H9 (cell line): ENCODE results near the gene FBXO21. TPM values are rescaled to one million over a fixed set of nuclear protein-coding genes. Genes with fewer than 3 reads are reported as not detected.

Experiments
- DNase-seq: peaks from one replicate; pipeline ENCODE4 v3.0.0-alpha.2; 2017
- H2AFZ ChIP-seq: one replicate; pipeline ENCODE4 v1.6.1; 2013; ENCODE audit warnings: mild to moderate bottlenecking, low read length, control low read depth, moderate library complexity
- H2AK5ac ChIP-seq: 2 replicates; pipeline ENCODE4 v1.6.1; 2013; ENCODE audit warnings: low read length, control low read depth, mixed read lengths; ENCODE audit not compliant: insufficient read length
- H2BK120ac ChIP-seq: one replicate; pipeline ENCODE4 v1.6.1; 2013; ENCODE audit warnings: low read depth, mild to moderate bottlenecking, low read length, control low read depth, inconsistent platforms; ENCODE audit not compliant: poor library complexity, severe bottlenecking
- H2BK12ac ChIP-seq: 2 replicates; pipeline ENCODE4 v1.6.1; 2013; ENCODE audit warnings: low read length, control low read depth, mixed read lengths, low read depth; ENCODE audit not compliant: insufficient read length
- H2BK15ac ChIP-seq: 2 replicates; pipeline ENCODE4 v1.6.1; 2013; ENCODE audit warnings: low read depth, low read length, control low read depth
- H2BK20ac ChIP-seq: one replicate; pipeline ENCODE4 v1.6.1; 2013; ENCODE audit warnings: low read depth, mild to moderate bottlenecking, low read length, control low read depth, inconsistent platforms; ENCODE audit not compliant: poor library complexity, severe bottlenecking
- H2BK5ac ChIP-seq: 2 replicates; pipeline ENCODE4 v1.6.1; 2013; ENCODE audit warnings: low read length, control low read depth, mixed read lengths; ENCODE audit not compliant: insufficient read length
- H3K14ac ChIP-seq: 2 replicates; pipeline ENCODE4 v1.6.1; 2013; ENCODE audit warnings: low read length, control low read depth; ENCODE audit not compliant: insufficient read depth
- H3K18ac ChIP-seq: 2 replicates; pipeline ENCODE4 v1.6.1; 2013; ENCODE audit warnings: low read depth, mild to moderate bottlenecking, mixed read lengths, low read length, control low read depth; ENCODE audit not compliant: insufficient read length
- H3K23ac ChIP-seq: 2 replicates; pipeline ENCODE4 v1.6.1; 2013; ENCODE audit warnings: low read length, control low read depth, mixed read lengths, low read depth; ENCODE audit not compliant: insufficient read length
- H3K23me2 ChIP-seq: 2 replicates; pipeline ENCODE4 v1.6.1; 2013; ENCODE audit warnings: low read depth, mild to moderate bottlenecking, mixed read lengths, low read length, control low read depth; ENCODE audit not compliant: insufficient read length, poor library complexity, severe bottlenecking
- H3K27ac ChIP-seq: 2 replicates; pipeline ENCODE4 v1.5.1; 2013; ENCODE audit warnings: low read length, control low read depth, mixed read lengths, low read depth; ENCODE audit not compliant: insufficient read length
- H3K27me3 ChIP-seq: 2 replicates; pipeline ENCODE4 v1.6.1; 2013; ENCODE audit warnings: low read length, control low read depth, inconsistent platforms; ENCODE audit not compliant: insufficient read depth
- H3K4ac ChIP-seq: 2 replicates; pipeline ENCODE4 v1.6.1; 2013; ENCODE audit warnings: low read depth, mild to moderate bottlenecking, control low read depth, inconsistent platforms, low read length, moderate library complexity
- H3K4me1 ChIP-seq: 2 replicates; pipeline ENCODE4 v1.6.1; 2013; ENCODE audit warnings: low read length, control low read depth, inconsistent platforms; ENCODE audit not compliant: insufficient read depth
- H3K4me2 ChIP-seq: 2 replicates; pipeline ENCODE4 v1.6.1; 2013; ENCODE audit warnings: low read length, control low read depth, mixed read lengths; ENCODE audit not compliant: insufficient read length, insufficient read depth
- H3K56ac ChIP-seq: 2 replicates; pipeline ENCODE4 v1.6.1; 2013; ENCODE audit warnings: low read depth, mild to moderate bottlenecking, mixed read lengths, low read length, control low read depth; ENCODE audit not compliant: insufficient read length
- H3K79me1 ChIP-seq: 2 replicates; pipeline ENCODE4 v1.6.1; 2013; ENCODE audit warnings: low read depth, mild to moderate bottlenecking, moderate library complexity, low read length, control low read depth, inconsistent platforms; ENCODE audit not compliant: insufficient read depth, poor library complexity, severe bottlenecking
- H3K79me2 ChIP-seq: 2 replicates; pipeline ENCODE4 v1.6.1; 2013; ENCODE audit warnings: low read length, control low read depth, inconsistent platforms; ENCODE audit not compliant: insufficient read depth
- H3K9ac ChIP-seq: 2 replicates; pipeline ENCODE4 v1.6.1; 2013; ENCODE audit warnings: low read length, control low read depth, mixed read lengths; ENCODE audit not compliant: insufficient read length; ENCODE audit errors: extremely low read depth
- H3K9me3 ChIP-seq: one replicate; pipeline ENCODE4 v1.6.1; 2013; ENCODE audit warnings: low read depth, low read length, inconsistent platforms; ENCODE audit not compliant: control insufficient read depth
- H3T11ph ChIP-seq: one replicate; pipeline ENCODE4 v1.6.1; 2013; ENCODE audit warnings: mild to moderate bottlenecking, low read length, control low read depth, inconsistent platforms
- H4K20me1 ChIP-seq: one replicate; pipeline ENCODE4 v1.6.1; 2013; ENCODE audit not compliant: control insufficient read depth, insufficient read length, insufficient read depth
- H4K5ac ChIP-seq: 2 replicates; pipeline ENCODE4 v1.6.1; 2013; ENCODE audit warnings: low read depth, mild to moderate bottlenecking, mixed read lengths, low read length, control low read depth; ENCODE audit not compliant: insufficient read length
- H4K8ac ChIP-seq: replicated peaks from 2 replicates; pipeline ENCODE4 v1.6.1; 2013; ENCODE audit warnings: low read length, control low read depth, mixed read lengths, low read depth; ENCODE audit not compliant: insufficient read length
- H4K91ac ChIP-seq: 2 replicates; pipeline ENCODE4 v1.6.1; 2013; ENCODE audit warnings: low read depth, mild to moderate bottlenecking, moderate library complexity, mixed read lengths, low read length, control low read depth; ENCODE audit not compliant: insufficient read length
- H3K27ac Mint-ChIP-seq, 3 experiments: 2 replicates in 2 of 3; 3 replicates in 1 of 3; pipeline ENCODE4 v1.8.0; 2020 to 2021; ENCODE audit warnings: mixed read lengths in 3 of 3, mild to moderate bottlenecking in 1 of 3, moderate library complexity in 1 of 3
- H3K27me3 Mint-ChIP-seq: 2 replicates; pipeline ENCODE4 v1.8.0; 2021; ENCODE audit warnings: low read depth, mild to moderate bottlenecking, moderate library complexity, mixed read lengths
- H3K36me3 Mint-ChIP-seq, 3 experiments: 2 replicates in 2 of 3; 3 replicates in 1 of 3; pipeline ENCODE4 v1.8.0; 2020 to 2021; ENCODE audit warnings: low read depth in 3 of 3, mixed read lengths in 3 of 3; ENCODE audit not compliant: insufficient read depth in 1 of 3
- H3K4me1 Mint-ChIP-seq, 2 experiments: 2 replicates each; pipeline ENCODE4 v1.8.0; 2020; ENCODE audit warnings: mixed read lengths in 2 of 2
- H3K4me3 Mint-ChIP-seq, 2 experiments: 2 replicates in 1 of 2; 3 replicates in 1 of 2; pipeline ENCODE4 v1.8.0; 2020 to 2021; ENCODE audit warnings: mild to moderate bottlenecking in 2 of 2, mixed read lengths in 2 of 2, moderate library complexity in 1 of 2
- H3K9me3 Mint-ChIP-seq, 2 experiments: 2 replicates in 1 of 2; 3 replicates in 1 of 2; pipeline ENCODE4 v1.8.0; 2020; ENCODE audit warnings: mild to moderate bottlenecking in 2 of 2, mixed read lengths in 2 of 2, moderate library complexity in 1 of 2
- CTCF ChIP-seq: fragments of 200-600 bp; sonication (generic); conservative IDR thresholded peaks from 3 replicates; pipeline ENCODE4 v1.8.0; 2021; ENCODE audit warnings: antibody characterized with exemption, mild to moderate bottlenecking
- WGBS: extraction: QIAGEN DNeasy Blood & Tissue Kit; methylation state at CpG from one replicate; pipeline ENCODE4 v1.1.7; 2013; ENCODE audit warnings: missing lambda C conversion rate, low lambda C conversion rate, mixed read lengths; ENCODE audit not compliant: insufficient read length; ENCODE audit errors: extremely low coverage; 5-methylcytosine and 5-hydroxymethylcytosine counted together
- total RNA-seq: library from RNA; stranded (reverse); gene quantifications from 2 replicates; pipeline ENCODE4 v1.2.1, GENCODE V29; 2021

Gene FBXO21
- total RNA-seq, 1 experiment from 2014 or later, result 58.6 TPM

GRCh38 chr12:117149431-117149830 is 40.8 kb downstream of the FBXO21 start:
- no CpG with 5 or more reads among the region's 7 CpGs for WGBS
- peaks cover 36 to 81% (median 56%) of the 10 kb centered on the region in 3 experiments; a peak in 6 of 7 replicates for H3K36me3 Mint-ChIP-seq
- H3K79me2 ChIP-seq, result no peaks in the 10 kb centered on the region
- H3K9ac ChIP-seq, result no peak overlapping the region
- no peaks in the 10 kb centered on the region for H3K9me3 ChIP-seq
- no peak overlapping the region for H2AFZ ChIP-seq
- H3K79me1 ChIP-seq, result no peaks in the 10 kb centered on the region
- no peaks in the 10 kb centered on the region; a peak in 1 of 5 replicates for H3K9me3 Mint-ChIP-seq
- no peaks in the 10 kb centered on the region for H4K20me1 ChIP-seq
- no peak overlapping the region for H2BK20ac ChIP-seq
- no peak overlapping the region for H3K18ac ChIP-seq
- no peak for TF ChIP-seq CTCF
- no peak overlapping the region for H3K4me3 Mint-ChIP-seq
- H3K14ac ChIP-seq, result no peak overlapping the region
- H3K23me2 ChIP-seq, result no peaks in the 10 kb centered on the region
- H3K4me2 ChIP-seq, result no peak overlapping the region
- no peak overlapping the region for H2AK5ac ChIP-seq
- H3K4me1 Mint-ChIP-seq, result peaks cover 23% of the 10 kb centered on the region in 2 experiments
- H3K23ac ChIP-seq, result no peak overlapping the region
- no peak overlapping the region for H3K27ac Mint-ChIP-seq
- H2BK12ac ChIP-seq, result no peak overlapping the region
- H3K27me3 ChIP-seq, result no peaks in the 10 kb centered on the region
- no peak overlapping the region for H4K5ac ChIP-seq
- no peaks in the 10 kb centered on the region; the same call in 1 of the 2 replicates for H3K4me1 ChIP-seq
- no peak overlapping the region for H2BK120ac ChIP-seq
- no peak overlapping the region for H3K56ac ChIP-seq
- no peaks in the 10 kb centered on the region for H3K27me3 Mint-ChIP-seq
- no peak overlapping the region for H3T11ph ChIP-seq
- DNase-seq, result no peak
- no peak overlapping the region for H4K8ac ChIP-seq
- no peak overlapping the region for H2BK5ac ChIP-seq
- no peak overlapping the region for H4K91ac ChIP-seq
- H3K4ac ChIP-seq, result no peak overlapping the region
- no peak overlapping the region for H3K27ac ChIP-seq
- H2BK15ac ChIP-seq, result no peak overlapping the region
